Keratinocyte (primary cell): ENCODE data around the gene FAM120B.
"Not testable (repeated sequence)": the region's sequence is repeated elsewhere in the genome, so short reads cannot be mapped to it uniquely, and the experiment has no call there.

Experiments used
- EZH2 ChIP-seq: IDR thresholded peaks from one replicate; pipeline ENCODE4 v1.6.1; 2012; ENCODE audit warnings: inconsistent platforms, mild to moderate bottlenecking, low read length, moderate library complexity
- TF ChIP-seq, protein P1 (sequence below), 3 experiments: IDR thresholded peaks in 1 of 3; conservative IDR thresholded peaks in 1 of 3; optimal IDR thresholded peaks in 1 of 3; 2 replicates in 2 of 3; 3 replicates in 1 of 3; pipeline versions ENCODE3 to v1.5.1; 2011; ENCODE audit warnings: low read length in 3 of 3, mild to moderate bottlenecking in 3 of 3, moderate library complexity in 2 of 3, control low read depth in 1 of 3, inconsistent platforms in 1 of 3; ENCODE audit not compliant: insufficient read depth in 2 of 3; ENCODE audit errors: extremely low read depth in 1 of 3

DNA sequence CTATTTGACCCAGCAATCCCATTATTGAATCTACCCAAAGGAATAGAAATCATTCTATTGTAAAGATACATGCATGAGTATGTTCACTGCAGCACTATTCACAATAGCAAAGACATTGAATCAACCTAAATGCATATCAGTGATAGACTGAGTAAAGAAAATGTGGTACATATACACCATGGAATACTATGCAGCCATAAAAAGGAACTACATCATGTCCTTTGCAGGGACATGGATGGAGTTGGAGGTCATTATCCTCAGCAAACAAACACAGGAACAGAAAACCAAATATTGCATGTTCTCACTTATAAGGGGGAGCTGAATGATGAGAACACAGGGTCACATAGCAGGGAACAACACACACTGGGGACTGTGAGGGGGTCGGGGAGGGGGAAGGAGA, 48.6 kb downstream of the FAM120B start:
- TF ChIP-seq, protein P1, sequence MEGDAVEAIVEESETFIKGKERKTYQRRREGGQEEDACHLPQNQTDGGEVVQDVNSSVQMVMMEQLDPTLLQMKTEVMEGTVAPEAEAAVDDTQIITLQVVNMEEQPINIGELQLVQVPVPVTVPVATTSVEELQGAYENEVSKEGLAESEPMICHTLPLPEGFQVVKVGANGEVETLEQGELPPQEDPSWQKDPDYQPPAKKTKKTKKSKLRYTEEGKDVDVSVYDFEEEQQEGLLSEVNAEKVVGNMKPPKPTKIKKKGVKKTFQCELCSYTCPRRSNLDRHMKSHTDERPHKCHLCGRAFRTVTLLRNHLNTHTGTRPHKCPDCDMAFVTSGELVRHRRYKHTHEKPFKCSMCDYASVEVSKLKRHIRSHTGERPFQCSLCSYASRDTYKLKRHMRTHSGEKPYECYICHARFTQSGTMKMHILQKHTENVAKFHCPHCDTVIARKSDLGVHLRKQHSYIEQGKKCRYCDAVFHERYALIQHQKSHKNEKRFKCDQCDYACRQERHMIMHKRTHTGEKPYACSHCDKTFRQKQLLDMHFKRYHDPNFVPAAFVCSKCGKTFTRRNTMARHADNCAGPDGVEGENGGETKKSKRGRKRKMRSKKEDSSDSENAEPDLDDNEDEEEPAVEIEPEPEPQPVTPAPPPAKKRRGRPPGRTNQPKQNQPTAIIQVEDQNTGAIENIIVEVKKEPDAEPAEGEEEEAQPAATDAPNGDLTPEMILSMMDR (optimal IDR thresholded peaks at IDR 0.05 in 1 of 3, IDR thresholded peaks at IDR 0.05 in 1 of 3, conservative IDR thresholded peaks at IDR 0.05 in 1 of 3; ENCODE audit: extremely low read depth in 1 of 3, insufficient read depth in 2 of 3, low read length in 3 of 3): not testable (repeated sequence)
- not testable (repeated sequence) for TF ChIP-seq EZH2
